ENCODE data around the gene ACSL4.
"Not testable (repeated sequence)": the region's sequence is repeated elsewhere in the genome, so short reads cannot be mapped to it uniquely, and the experiment has no call there.

The ACSL4 gene

DNA sequence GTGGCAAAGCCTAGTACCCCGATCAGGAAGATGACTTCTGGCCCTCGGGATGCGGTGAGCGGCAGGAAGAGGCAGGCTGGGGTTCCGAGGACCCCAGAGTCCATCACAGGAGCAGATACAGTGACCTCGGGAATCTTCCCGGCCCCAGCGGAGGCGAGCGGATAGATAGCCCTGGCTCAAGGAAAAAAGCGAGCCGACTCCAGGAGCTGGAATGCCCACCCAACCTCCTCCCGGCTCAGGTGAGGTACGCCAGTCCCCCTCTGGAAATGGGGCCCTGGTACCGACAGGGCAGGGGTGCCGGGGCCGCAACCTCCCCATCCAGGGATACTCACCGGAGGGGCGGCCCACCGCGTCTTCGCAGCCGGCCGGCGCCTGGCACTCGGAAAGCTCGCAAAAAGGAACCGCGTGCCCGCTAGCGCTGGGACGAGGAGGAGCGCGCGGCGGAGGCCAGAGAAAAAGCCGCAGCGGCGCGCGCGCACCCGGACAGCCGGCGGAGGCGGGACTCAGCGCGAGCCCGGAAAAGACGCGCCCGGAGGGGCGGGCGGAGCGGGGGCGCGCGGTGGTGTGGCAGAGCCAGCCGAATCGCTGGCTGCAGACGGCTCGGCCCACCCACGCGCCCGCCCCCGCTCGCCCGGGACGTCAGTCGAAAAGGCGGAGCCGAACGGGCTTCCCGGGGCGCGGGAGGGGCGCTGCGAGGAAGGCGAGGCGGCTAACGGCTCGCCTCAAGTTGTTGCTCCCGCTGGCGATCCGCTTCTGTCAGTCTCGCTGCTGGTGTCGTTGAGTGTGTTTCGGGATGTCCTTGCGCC, at the start of gene ACSL4:
TSS of gene ACSL4 (minus strand) at position 451 of the 806 bp plus-strand sequence. CDS start 49,894 bp downstream, outside the sequence.
- peak; percentile 91 to 96 (median 94) for DNase-seq

DNA sequence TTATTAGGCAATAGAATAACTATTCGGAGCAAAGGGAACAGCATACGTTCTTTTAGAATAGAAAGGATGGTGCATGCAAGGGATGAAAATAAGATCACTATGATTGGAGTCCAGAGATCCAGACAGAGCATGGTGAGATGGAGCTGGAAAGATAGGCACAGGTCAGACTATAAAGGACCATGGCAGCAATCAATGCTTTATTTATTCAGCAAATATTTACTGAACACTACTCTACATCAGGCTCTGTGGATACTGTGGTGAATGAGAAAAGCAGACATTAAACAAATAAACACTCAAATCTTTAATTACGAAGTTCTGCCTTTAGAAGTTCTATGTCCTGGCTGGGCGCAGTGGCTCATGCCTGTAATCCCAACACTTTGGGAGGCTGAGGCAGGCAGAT, 44.7 kb upstream of the ACSL4 start:
- DNase-seq, result no peak

- DNase-seq, result no peak
Measured at GRCh38 chrX:109776986-109777385, 43.9 kb upstream of the ACSL4 start.

GRCh38 chrX:109776432-109776831, 43.4 kb upstream of the ACSL4 start:
- DNase-seq, result no peak

- no peak for DNase-seq
Measured at GRCh38 chrX:109775386-109775785, 42.3 kb upstream of the ACSL4 start.

- peak; percentile 74 to 92 (median 87) for DNase-seq
Measured at GRCh38 chrX:109774706-109775105, 41.6 kb upstream of the ACSL4 start.

- DNase-seq, result peak in 1 of 3 donors; percentile 4
Measured at GRCh38 chrX:109774136-109774535, 41.1 kb upstream of the ACSL4 start.

- DNase-seq, result no peak
Measured at GRCh38 chrX:109773374-109773773, 40.3 kb upstream of the ACSL4 start.

- no peak for DNase-seq
Measured at GRCh38 chrX:109770780-109771179, 37.7 kb upstream of the ACSL4 start.

DNA sequence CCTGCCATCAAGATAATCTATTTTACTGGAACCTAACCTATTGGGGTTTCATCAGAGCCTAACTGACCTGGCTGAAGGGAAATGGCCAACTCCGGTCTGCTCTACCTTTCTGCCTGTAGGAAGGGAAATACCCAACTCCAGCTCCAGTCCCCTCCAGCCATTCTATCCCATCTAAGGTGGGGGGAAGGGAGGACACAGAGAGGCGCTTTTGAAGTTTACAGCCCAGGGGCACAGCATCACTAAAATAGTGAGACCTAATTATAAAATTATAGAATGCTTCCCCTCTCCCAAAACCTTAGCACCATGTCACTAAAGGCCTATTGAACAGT, 27.8 kb upstream of the ACSL4 start:
- DNase-seq, result no peak

DNA sequence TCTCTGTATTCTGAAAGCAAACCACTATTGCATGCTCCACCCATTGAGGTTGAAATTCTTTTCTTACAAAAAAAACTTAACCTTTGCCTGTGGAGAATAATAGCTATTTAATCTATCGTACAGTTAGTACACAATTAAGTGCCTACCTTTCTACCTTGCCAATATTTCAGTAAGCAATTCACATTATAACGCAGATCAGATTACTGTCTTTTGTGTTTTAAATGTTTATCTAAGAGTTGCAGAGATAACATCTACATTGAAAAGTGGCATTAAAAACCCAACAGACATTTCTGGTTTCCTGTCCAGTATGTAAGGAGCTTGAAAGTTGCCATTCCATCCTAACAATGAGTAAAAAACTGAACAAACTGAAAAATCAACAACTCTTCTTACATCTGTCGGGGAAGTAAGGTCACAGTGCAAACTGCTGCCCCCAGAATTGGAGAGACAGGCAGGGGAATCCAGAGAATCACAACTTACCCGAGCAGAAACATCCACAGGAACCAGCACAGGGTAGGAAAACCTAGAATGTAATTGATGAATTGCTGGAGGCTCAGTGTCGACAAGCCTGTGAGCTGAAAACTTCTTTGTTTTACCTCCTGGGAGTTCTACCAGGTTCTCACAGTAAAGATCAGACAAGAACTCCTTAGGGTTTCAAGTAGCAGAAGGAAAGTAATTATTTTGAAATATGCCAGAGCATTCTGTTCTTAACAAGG, 27.3 kb upstream of the ACSL4 start:
- DNase-seq, result no peak

DNA sequence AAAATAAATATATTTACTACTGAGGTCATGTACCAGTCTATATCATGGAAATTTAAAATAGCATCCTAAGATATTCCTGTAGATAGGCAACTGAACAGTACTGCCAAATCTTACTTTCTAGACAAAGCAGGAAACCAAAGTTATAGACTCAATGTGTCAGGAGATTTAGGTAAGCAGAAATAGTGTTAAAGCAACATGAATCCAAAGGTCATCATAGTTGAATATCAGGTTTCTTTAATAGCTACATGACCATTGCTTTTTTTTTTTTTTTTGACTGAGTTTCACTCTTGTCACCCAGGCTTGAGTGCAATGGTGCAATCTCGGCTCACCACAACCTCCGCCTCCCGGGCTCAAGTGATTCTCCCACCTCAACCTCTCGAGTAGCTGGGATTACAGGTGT, 20.2 kb upstream of the ACSL4 start:
- no peak for DNase-seq

DNA sequence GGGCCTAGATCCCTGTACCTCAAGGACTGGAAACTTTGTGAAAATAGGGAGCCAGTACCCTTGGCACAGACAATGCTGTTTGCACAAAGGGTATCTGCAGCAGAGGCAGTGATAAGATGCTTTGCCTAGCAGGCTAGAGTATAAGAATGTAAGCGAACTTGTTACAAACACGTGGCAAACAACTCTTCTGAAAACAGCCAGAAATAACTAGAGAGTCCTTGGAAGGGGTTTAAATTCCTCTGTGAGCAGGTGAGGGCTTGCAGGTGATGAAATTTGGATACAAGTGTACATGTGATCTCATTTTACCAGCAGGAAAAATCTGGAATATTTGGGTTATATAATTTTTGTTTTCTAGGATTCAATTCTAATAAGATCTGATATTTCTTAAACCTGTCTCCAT, 18.6 kb upstream of the ACSL4 start:
- no peak for DNase-seq

- no peak for DNase-seq
Measured at GRCh38 chrX:109749207-109749606, 16.1 kb upstream of the ACSL4 start.

- DNase-seq, result no peak
Measured at GRCh38 chrX:109747681-109748080, 14.6 kb upstream of the ACSL4 start.

DNA sequence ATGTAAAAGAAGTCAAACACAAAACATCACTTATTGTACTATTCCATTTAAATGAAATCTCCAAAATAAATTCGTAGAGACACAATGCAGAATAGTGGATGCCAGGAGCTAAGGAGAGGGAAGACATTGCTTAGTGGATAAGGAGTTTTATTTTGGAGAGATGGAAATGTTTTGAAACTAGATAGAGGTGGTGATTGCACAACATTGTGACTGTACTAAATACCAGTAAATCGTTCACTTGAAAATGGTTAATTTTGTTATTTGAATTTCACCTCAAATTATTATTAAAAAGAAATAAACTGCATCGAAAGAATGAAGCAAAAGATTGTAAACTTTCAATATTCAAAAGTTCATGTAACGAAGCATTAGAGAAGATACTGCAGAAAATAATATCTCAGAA, 9.7 kb upstream of the ACSL4 start:
- DNase-seq, result no peak

DNA sequence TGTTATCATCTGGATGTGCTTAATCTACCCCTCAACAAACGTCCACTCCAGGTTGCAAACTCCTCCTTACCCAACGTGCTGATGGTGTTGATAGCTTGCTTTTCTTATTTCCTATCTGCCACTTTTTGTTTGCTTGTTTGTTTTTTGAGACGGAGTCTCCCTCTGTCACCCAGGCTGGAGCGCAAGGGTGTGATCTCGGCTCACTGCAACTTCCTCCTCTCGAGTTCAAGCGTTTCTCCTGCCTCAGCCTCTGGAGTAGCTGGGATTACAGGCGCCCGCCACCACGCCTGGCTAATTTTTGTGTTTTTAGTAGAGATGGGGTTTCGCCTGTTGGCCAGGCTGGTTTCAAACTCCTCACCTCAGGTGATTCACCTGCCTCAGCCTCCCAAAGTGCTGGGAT, 7.8 kb upstream of the ACSL4 start:
- DNase-seq, result not testable (repeated sequence)

DNA sequence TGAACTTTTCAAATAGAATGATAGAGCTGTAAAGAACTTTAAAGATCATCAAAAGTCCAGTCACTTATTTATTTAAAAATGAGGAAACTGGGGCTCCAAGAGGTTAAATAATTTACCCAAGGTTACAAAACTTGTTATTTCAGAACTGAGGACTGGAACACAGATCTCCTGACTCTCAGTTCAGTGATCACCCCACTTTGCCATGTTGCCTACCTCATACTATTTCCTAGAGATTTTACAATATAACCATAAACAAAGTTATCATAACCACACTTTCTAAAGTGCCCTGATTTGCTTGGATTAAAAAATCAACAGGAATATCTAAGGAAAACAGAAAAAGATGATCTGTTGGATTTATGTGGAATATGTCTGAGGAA, 7.4 kb upstream of the ACSL4 start:
- DNase-seq, result no peak

DNA sequence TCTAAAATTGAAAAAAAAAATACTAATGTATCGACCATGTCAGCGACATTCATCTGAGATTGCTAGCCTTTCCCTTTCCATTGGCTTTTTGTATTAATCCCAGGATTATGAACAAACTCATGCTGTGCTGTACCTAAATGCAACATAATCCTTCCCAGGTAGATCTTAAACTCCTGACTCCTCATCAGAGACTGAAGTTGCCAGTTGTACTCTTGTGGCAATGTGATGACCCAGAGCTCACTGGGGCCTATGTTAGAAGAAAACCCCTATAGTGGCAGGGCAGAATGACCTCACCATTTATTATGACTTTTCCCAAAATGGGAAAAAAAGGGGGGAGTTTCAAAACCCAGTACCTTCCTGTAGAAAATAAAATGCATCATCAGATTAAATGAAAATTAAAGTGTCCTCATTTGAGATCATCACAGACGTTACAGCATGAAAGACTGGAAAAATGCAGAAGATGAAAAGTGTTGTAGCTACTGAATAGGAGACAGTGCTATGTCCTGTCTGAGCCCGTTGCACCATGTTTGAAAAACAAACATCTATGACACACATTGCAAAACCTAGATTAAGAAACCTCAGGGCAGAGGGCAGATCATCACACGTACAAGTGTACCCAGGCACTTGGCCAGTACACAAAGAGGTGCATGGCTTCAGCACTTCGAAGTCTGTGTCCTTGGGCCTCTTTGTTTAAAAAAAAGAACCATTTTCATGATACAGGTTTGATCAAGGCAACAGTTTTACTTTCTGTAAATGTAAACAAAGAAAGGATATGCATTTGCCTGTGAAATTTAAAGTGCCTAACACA, 6.8 kb upstream of the ACSL4 start:
- DNase-seq, result peak; percentile 62 to 82 (median 70)

- peak in 2 of 3 donors; percentile 36 to 50 for DNase-seq
Measured at GRCh38 chrX:109735202-109735744, 2.2 kb upstream of the ACSL4 start.

- DNase-seq, result peak in 2 of 3 donors; percentile 22 to 30
Measured at GRCh38 chrX:109733613-109734083, 591 bp upstream of the ACSL4 start.

DNA sequence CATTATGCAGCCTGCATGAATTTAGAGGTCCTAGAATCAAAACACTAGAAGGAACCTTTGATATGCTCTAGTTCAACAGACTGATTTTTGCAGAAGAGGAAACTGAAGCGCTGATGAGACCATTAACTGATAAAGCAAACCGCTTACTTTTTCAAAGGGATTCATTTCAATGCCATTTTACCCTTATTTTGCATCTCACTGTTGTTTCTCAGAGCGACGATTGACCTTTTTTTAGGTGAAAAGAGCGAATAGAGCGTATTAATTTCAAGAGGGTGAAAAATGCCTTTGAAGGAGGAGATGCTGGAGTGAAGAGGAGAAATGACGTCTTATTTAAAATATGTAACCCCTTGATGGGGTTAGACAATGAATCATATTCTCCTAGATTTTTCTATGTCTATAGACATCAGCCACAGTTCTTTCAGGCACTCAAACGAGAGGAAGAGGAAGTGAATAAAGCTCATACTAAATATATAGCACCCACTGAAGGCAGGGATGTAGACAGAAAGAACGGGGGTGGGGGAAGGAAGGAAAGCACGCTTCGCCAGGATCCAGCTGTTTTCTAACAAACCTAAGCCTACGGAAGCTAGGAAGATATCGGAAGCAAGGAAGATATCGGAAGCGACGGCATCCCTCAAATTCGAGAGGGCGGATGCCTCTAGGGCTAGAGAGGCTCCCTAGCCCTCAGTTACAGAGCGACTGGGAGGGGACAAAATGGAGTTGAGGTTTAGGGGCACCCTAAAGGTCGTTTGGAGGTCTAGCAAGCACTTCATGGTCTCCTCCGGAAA, 848 bp downstream of the ACSL4 start:
- DNase-seq, result peak; percentile 49 to 73 (median 58)
